ENCODE measurements around the gene BCLAF3. TPM values are rescaled to one million over a fixed set of nuclear protein-coding genes. Genes with fewer than 3 reads are reported as not detected.
A peak's percentile ranks its signal among the peaks of the same experiment; 100 is the strongest.

BCLAF3 gene
- total and polyA plus RNA-seq, 2 experiments from 2014 or later, result 3.7 to 4.8 TPM

DNA sequence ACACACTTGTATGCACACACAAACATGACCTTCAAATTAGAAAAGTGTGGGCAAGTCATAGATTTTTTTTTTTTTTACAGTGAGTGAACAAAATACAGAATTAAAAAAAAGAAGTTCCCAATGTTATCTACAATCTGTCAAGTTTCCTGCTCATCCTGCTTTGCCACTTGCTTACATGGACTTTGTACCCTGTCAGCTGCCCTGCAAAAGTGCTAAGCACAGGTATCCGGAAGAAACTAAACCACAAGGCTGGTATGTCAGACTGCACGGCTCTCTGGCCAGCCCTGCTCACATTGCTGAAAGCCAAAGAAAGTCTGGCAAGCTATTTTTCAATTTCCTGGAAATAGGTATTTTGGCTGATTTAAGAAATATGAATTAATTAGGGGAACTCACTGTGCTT is 38.9 kb upstream of the BCLAF3 start:
- TF ChIP-seq EZH2phosphoT487 (IDR thresholded peaks at IDR 0.05; ENCODE audit: insufficient read depth, low read depth) (no peak), EZH2 (IDR thresholded peaks at IDR 0.05; ENCODE audit: insufficient read depth, poor library complexity, severe bottlenecking) (no peak)
- no peak overlapping the region for H3K4me3 ChIP-seq
- DNase-seq, result no peak
- H3K9me2 ChIP-seq (ENCODE audit: insufficient read depth), result no peaks in the 10 kb centered on the region
- H3K27ac ChIP-seq, result no peak overlapping the region
- H3K4me1 ChIP-seq (ENCODE audit: insufficient read depth), result 0 out of 2 replicates have a peak, but pooled peaks cover 3% of the 10 kb centered on the region
- H3K79me2 ChIP-seq (ENCODE audit: insufficient read depth), result no peaks in the 10 kb centered on the region
- no peaks in the 10 kb centered on the region for H3F3A ChIP-seq (ENCODE audit: insufficient read depth)
- in situ Hi-C loops (cut with MboI), result no loop called here
- no peaks in the 10 kb centered on the region for H3K27me3 ChIP-seq (replicated peaks; ENCODE audit: insufficient read depth)
- no peak overlapping the region for H3K9ac ChIP-seq
- H3K9me3 ChIP-seq (ENCODE audit: low read depth), result no peaks in the 10 kb centered on the region
- no peaks in the 10 kb centered on the region for H4K20me1 ChIP-seq (ENCODE audit: insufficient read depth)
- H3K36me3 ChIP-seq (ENCODE audit: low read depth), result no peaks in the 10 kb centered on the region
- H3K4me2 ChIP-seq (ENCODE audit: unreplicated experiment), result no peak overlapping the region
- 65 to 69% methylated on average over 2 of the region's 2 CpGs for WGBS, 2 experiments (ENCODE audit: low coverage in 1 of 2, low lambda C conversion rate in 2 of 2, missing lambda C conversion rate in 2 of 2)
- no peak overlapping the region for H2AFZ ChIP-seq

DNA sequence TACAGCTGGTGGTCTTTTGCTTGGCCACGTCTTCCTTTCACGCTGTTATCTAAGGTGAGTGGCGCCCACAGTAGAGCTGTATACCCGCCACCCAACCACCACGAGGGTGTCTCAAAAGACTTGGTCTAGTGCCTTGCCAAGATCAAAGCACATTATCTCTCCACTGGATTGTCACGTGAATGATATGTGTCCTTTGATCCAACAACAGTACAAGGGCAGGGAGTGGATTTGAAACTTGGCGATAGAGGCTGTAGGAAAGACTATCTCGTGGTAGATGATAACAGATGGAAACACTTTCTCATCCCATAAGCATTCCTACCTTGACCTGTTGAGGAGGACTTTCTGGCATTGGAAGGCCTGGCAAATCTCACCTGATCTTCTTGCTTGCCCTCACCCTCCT is 37.7 kb upstream of the BCLAF3 start:
- H3K27me3 ChIP-seq (replicated peaks; ENCODE audit: insufficient read depth), result no peaks in the 10 kb centered on the region
- H3F3A ChIP-seq (ENCODE audit: insufficient read depth), result no peaks in the 10 kb centered on the region
- H3K9me2 ChIP-seq (ENCODE audit: insufficient read depth), result no peaks in the 10 kb centered on the region
- no peak overlapping the region for H3K4me2 ChIP-seq (ENCODE audit: unreplicated experiment)
- H3K4me3 ChIP-seq, result no peak overlapping the region
- WGBS, 2 experiments (ENCODE audit: low coverage in 1 of 2, low lambda C conversion rate in 2 of 2, missing lambda C conversion rate in 2 of 2), result 81 to 90% methylated on average over 8 of the region's 8 CpGs
- TF ChIP-seq EZH2phosphoT487 (IDR thresholded peaks at IDR 0.05; ENCODE audit: insufficient read depth, low read depth), result no peak
- no peak for TF ChIP-seq EZH2 (IDR thresholded peaks at IDR 0.05; ENCODE audit: insufficient read depth, poor library complexity, severe bottlenecking)
- H3K36me3 ChIP-seq (ENCODE audit: low read depth), result no peaks in the 10 kb centered on the region
- H4K20me1 ChIP-seq (ENCODE audit: insufficient read depth), result no peaks in the 10 kb centered on the region
- 0 out of 2 replicates have a peak, but pooled peaks cover 3% of the 10 kb centered on the region for H3K4me1 ChIP-seq (ENCODE audit: insufficient read depth)
- in situ Hi-C loops (cut with MboI), result no loop called here
- H3K9me3 ChIP-seq (ENCODE audit: low read depth), result no peaks in the 10 kb centered on the region
- no peaks in the 10 kb centered on the region for H3K79me2 ChIP-seq (ENCODE audit: insufficient read depth)
- H3K27ac ChIP-seq, result no peak overlapping the region
- no peak for DNase-seq
- no peak overlapping the region for H3K9ac ChIP-seq
- no peak overlapping the region for H2AFZ ChIP-seq

DNA sequence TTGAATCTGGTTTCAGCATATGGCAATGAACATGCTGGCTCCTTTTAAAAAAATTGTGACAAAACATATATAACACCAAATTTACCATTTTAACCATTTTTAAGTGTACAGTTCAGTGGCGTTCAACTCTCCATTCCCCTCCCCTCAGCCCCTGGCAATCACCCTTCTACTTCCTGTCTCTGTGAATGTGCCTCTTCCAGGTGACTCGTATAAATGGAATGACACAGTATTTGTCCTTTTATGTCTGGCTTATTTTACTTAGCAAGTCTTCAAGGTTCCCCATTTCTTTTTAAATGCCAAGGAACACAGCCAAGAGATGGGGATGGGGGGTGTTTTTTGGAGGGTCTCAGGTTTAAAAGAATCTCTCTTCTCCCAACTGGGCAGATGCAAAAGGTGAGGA is 35.4 kb upstream of the BCLAF3 start:
- H4K20me1 ChIP-seq (ENCODE audit: insufficient read depth), result no peaks in the 10 kb centered on the region
- H3K79me2 ChIP-seq (ENCODE audit: insufficient read depth), result no peaks in the 10 kb centered on the region
- no peak overlapping the region for H2AFZ ChIP-seq
- no peaks in the 10 kb centered on the region for H3F3A ChIP-seq (ENCODE audit: insufficient read depth)
- no peak overlapping the region for H3K27ac ChIP-seq
- no peaks in the 10 kb centered on the region for H3K9me2 ChIP-seq (ENCODE audit: insufficient read depth)
- 12% methylated on average over 2 of the region's 2 CpGs for WGBS, 2 experiments (ENCODE audit: low coverage in 1 of 2, low lambda C conversion rate in 2 of 2, missing lambda C conversion rate in 2 of 2)
- no peak overlapping the region for H3K4me2 ChIP-seq (ENCODE audit: unreplicated experiment)
- no peaks in the 10 kb centered on the region for H3K9me3 ChIP-seq (ENCODE audit: low read depth)
- no peaks in the 10 kb centered on the region for H3K36me3 ChIP-seq (ENCODE audit: low read depth)
- TF ChIP-seq EZH2 (IDR thresholded peaks at IDR 0.05; ENCODE audit: insufficient read depth, poor library complexity, severe bottlenecking) (no peak), EZH2phosphoT487 (IDR thresholded peaks at IDR 0.05; ENCODE audit: insufficient read depth, low read depth) (no peak)
- H3K9ac ChIP-seq, result no peak overlapping the region
- in situ Hi-C loops (cut with MboI), result no loop called here
- H3K4me3 ChIP-seq, result no peak overlapping the region
- H3K4me1 ChIP-seq (ENCODE audit: insufficient read depth), result 0 out of 2 replicates have a peak, but pooled peaks cover 3% of the 10 kb centered on the region
- peak; percentile 24 for DNase-seq
- no peaks in the 10 kb centered on the region for H3K27me3 ChIP-seq (replicated peaks; ENCODE audit: insufficient read depth)

DNA sequence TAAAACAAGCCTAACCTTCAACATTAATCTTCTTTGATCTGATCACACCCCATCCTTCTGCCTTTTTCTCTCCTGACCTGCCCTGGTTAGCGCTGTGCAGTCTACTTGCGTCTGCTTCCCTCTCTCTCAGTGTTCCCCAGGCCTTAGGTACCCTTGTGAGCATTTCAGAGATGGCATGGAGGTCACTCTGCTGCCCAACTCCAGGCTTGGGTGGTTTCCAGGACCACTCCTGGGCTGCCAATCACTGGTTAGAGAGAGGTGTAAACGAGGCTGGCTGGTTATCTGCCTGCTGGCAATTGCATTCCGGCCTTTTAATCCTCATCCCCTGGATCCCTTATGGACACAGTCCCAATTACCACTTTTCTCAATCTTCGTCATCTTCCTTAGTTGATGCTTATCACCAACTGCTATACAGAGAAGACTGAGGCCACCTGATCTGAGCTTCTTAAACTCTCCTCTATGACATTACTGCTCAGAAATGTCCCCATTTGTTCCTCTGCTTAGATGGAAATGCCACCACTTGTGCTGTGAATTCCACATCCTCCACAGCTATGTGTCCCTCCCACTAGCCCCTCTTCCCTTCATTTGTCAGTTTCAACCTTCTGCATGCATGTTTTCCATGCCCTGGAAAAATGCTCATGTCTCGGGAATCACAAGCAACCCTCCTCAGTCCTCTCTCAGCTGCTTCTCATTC is 29.0 kb upstream of the BCLAF3 start:
- Histone ChIP-seq H3K9me3 (ENCODE audit: low read depth) (no peaks in the 10 kb centered on the region), H3K4me2 (ENCODE audit: unreplicated experiment) (no peak overlapping the region), H3F3A (ENCODE audit: insufficient read depth) (0 out of 2 replicates have a peak, but pooled peaks cover 7% of the 10 kb centered on the region), H2AFZ (no peak overlapping the region), H3K27ac (no peak overlapping the region), H3K9ac (no peak overlapping the region), H3K27me3 (replicated peaks; ENCODE audit: insufficient read depth) (no peaks in the 10 kb centered on the region), H3K79me2 (ENCODE audit: insufficient read depth) (no peaks in the 10 kb centered on the region), H3K4me3 (no peak overlapping the region), H3K36me3 (ENCODE audit: low read depth) (no peaks in the 10 kb centered on the region), H3K9me2 (ENCODE audit: insufficient read depth) (no peaks in the 10 kb centered on the region), H4K20me1 (ENCODE audit: insufficient read depth) (no peaks in the 10 kb centered on the region), H3K4me1 (ENCODE audit: insufficient read depth) (no peaks in the 10 kb centered on the region)
- 84 to 95% methylated on average over 6 of the region's 6 CpGs for WGBS, 2 experiments (ENCODE audit: low coverage in 1 of 2, low lambda C conversion rate in 2 of 2, missing lambda C conversion rate in 2 of 2)
- TF ChIP-seq EZH2 (IDR thresholded peaks at IDR 0.05; ENCODE audit: insufficient read depth, poor library complexity, severe bottlenecking) (no peak), EZH2phosphoT487 (IDR thresholded peaks at IDR 0.05; ENCODE audit: insufficient read depth, low read depth) (no peak)
- no peak for DNase-seq
- in situ Hi-C loops (cut with MboI), result no loop called here
